Activated CD4-positive, alpha-beta T cell treated with anti-CD3 and anti-CD28 coated beads for 48 hours (primary cell): ENCODE measurements around the gene RUNX2.
A peak's percentile ranks its signal among the peaks of the same experiment; 100 is the strongest.

Experiments used
- DNase-seq: peaks from one replicate; pipeline ENCODE4 v3.0.0-alpha.2; 2020

The RUNX2 gene

DNA sequence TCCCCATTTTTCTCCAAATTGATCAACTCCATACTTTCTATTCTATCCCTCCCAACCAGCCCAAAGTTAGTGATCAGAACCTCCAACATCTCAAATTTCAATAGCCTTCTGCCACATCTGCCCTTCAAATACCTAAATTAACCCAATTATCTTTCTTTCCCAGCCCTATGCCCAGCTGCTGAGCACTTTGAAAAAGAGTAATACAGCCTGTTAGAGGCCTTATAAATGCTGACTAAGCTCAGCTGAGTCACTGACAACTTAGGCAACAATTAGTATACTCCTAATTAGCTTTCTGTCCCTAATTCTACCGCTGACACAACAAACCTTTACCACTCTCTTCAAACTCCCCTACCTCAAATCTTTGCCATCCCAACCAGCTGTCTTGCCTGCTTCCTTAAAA is 23.5 kb downstream of the RUNX2 start:
- DNase-seq = no peak

DNA sequence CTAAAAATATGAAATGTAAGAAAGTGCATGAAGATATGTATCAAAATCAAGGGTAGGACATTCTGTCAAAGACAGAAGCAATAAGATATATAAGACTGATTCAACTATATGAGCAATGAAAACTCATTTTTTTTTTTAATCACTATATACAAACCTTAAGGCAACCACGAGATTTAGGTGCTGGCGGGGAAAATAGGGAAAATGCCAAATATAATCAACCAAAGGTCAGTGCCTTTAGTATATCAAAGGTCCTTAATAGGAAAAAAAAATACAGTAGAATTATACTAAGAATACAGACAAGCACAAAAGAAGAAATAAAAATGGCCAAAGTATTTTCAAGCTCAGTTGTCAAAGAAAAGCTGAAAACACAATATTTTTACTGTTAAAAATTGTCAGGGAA is 25.5 kb downstream of the RUNX2 start:
- no peak for DNase-seq

DNA sequence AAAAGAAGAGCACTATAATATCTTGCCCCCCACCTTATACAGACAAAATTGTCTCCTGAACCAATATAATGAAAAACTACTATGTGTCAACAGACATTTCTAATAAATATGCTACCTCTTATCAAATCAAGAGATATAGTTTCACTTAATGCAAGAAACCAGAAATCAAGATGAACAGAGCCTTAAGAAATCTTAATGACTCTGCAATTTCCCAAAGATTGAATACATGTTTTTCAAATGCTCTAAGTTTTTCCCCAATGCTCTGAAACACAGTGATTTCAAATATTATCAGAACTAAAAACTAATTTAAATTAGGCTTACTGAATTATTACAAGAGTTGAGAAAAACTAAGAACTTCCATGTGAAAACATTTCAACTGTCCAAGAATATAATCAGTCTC is 36.3 kb downstream of the RUNX2 start:
- no peak for DNase-seq

DNA sequence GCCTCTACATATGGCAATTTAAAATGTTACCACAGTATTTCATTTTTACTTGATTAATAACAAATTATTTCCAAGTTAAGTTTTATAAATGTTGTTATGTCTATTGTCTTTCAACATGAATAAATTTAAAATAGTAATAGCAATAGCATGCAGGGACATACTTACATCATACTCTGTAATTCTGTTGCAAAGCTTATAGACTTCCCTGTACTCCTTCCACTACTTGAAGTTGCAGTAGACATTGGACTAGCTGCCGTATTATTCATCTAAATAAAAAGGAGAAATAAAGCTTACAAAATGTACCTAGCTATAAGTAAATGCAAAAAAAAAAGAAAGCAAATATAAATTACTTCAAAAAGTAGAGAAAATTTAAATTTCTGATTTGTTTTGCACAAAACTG is 36.9 kb downstream of the RUNX2 start:
- no peak for DNase-seq

DNA sequence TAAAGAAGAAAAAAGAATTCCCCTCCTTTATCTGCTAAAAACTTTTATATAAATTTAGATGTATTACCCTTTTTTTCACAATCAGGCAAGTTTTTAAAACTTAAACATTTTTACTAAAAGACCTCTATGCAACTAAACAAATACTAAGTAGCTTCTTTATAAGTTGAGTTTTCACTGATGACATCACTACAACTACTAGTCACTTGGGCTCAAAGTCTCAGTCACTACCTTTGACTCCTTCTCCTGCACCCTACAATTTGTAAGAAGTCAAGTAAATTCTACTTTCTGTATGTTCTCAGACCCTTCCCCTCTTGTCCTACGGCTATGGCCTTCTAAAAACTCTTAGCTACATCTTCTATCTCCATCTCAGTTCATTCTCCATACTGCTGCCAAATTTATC is 38.4 kb downstream of the RUNX2 start:
- no peak for DNase-seq

DNA sequence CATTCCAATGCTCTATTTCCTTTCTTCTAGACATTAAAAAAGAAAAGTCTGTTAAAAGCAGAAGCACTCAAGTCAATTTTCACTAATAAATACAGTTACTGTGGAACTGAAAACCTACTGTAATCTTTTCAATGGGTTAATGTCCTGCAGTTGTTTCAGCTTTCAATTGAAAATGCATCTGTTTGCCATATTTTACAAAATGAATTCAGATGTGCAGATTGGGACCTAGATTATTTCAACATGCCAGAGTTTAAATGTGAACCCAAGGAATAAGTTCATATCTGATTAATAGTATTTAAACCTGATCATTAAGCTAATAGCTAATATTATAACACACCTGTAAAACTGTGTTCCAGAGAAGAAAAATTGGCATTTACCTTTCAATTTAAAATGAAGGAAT is 39.9 kb downstream of the RUNX2 start:
- DNase-seq = no peak

DNA sequence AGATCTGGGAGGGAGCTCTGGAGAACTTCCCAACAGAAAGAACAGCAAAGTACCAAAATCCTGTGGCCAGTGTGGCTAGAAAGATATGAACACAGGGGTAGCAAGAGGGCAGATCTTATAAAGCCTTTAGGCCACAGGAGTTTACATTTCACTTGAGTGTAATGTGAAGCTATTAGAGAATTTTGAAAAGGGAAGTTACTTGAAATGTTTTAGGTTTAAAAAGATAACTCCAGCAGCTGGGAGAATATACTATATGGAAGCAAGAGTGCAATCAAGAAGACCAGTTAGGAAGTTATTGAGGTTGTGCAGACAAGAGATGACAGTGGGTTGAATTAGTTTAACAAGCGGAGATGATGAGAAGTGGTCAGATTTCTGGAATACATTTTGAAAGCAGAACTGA is 41.7 kb downstream of the RUNX2 start:
- no peak for DNase-seq

DNA sequence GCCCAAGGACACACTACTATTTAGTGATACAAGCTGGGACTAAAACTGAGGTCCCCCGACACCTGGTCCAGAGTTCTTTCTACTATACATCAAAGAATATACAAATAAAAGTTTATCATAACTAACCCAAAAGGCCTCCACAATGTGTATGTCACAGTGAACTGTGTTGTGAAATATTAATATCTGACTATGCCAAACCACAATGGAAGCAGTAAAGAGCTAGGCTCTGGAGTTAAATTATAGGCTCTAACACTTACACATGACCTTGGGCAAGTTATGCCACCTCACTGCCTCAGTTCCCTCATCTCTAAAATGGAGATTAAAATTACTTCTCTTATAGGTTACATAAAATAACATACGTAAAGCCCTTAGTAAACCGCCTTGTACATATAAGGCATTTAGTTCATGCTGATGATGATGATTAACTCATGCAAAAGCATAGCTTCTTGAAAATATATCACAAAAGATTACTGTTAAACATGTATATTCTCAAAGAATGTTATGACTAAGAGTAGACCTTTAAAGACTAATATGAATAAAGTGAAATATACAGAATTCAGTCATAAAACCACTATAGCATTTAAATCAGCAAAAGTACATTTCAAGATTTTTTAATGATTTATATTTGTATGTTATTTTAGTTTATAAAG is 43.9 kb downstream of the RUNX2 start:
- no peak for DNase-seq

DNA sequence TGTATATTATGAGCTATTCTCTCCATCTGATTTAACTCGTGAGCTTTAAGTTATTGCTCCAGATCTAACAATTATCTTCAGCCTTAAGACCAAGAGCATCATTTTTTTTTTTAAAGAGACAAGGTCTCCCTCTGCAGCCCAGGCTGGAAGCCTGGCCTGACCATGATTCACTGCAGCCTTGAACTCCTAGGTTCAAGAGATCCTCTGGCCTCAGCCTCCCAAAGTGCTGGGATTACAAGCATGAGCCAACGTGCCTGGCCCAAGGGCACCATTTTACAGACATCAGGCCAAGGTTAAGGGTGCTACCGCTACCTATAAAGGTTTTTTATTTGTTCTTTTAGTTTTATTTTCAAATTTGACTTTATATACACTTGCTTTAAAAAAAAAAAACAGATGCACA is 47.3 kb downstream of the RUNX2 start:
- no peak for DNase-seq

DNA sequence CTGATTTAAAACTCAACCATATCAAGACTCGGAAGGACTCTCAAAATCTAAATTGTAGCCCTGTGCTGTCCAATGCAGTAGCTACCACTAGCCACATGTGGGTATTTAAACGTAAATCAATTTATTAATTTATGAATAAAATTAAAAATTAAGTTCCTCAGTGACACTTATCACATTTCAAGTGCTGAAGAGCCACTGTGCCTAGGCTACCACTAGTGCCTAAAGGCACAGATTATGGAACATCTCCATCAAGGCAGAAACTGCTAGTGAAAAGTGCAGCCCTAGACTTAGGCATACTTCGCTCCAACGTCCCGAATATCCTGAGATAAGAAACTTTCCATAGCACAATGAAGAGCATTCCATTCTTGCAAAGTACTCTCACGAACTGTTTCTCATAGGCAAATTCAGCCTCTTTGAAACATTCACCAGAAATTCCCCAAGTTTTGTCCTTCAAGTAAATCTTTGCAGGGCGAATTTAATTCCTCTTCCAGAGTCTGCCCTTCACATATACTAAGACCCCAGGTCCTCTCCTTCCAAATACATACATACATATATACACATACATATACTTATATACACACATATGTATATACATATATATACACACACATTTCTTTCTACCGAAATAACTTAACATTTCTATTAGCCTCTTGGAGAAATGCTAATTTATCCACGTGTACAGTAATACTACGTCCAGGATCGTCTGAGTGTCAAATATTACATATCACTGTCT is 48.3 kb downstream of the RUNX2 start:
- no peak for DNase-seq

DNA sequence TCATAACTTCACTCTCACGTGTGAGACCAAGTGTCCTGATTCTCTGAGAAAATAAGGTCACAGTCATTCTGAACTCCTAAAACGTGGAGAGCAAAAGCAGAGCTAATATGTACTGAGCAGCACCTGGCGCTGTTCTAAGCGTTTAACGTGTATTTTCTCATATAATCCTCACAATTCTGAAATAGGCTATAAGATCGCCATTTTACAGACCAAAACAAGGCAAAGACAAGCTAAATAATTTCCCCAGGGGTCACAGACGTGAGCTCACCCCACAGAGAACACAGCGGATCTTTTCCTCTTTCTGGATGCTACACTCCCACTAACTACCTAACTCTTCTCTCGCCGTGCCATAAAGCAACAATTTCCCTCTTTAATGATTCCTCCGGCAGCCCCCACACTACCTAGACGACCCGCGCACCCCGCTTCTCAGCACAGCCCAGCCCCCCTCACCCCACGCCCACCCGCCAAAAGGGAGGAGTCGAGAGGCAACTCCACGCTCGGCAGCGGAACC is 49.0 kb downstream of the RUNX2 start:
- no peak for DNase-seq

DNA sequence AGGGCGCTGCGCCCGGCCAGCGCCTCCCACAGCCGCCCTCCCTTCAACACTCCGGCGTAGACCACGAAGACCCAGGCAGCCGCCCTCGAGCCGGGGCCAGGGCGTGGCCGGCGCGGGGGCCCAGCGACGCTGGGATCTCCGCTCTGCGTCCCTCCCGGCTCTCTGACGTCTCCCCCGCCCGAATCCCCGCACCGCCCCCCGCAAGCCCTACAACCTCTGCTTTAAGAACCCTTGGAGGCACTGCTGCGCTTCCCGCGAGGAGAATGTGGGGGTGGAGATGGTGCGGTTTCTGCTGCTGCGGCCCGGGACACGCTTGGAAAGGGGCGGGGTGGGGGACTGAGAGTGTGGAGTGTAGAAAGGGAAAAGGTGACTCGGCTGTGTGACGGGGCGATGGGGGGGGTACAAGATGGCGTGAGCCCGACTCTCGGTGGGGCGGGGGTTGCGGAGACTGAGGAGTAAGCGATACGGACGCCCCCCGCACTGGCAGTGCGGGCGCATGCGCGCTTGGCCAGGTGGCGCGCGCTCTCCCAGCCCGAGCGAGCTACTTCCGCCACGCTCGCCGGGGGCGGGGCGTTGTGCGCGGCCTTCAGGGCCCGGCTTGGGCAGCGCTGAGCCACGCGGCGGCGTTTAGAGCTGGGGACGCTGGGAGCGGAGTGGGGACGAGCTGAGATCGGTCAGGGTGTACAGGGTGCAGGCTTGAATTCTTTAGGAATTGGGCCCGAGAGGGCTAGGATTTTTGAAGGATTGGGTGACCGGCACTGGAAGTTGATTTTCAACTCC is 49.6 kb downstream of the RUNX2 start, which contains the start of gene SUPT3H:
TSS of gene SUPT3H (minus strand) at position 381 of the 780 bp plus-strand sequence.
- DNase-seq = peak; percentile 97

DNA sequence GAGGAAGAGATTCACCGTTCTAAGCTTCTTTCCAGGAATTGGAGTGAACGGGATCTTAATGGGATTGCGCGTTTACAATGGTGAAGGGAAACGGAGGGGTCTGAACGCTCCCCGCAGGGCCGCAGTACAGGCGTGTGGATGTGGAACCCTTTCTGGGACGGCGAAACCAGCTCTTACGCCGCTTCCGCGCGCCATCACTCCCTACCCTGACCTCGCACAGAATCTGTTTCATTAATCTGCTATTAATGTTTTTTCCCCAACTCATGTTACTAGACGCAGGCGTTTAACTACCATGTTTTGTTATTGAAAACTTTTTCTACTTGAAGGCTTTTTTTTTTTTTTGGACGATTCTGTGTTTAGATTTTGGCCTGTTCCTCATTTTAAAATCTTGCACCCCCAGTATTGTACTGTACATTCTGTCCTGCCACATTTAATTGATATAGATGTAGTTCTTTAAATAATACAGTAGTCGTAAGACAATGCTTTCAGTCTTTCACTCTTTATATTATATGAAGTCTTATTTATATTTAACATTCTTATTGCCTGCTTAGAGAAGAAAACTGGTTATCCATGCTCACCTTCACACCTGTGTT is 50.3 kb downstream of the RUNX2 start:
- no peak for DNase-seq

DNA sequence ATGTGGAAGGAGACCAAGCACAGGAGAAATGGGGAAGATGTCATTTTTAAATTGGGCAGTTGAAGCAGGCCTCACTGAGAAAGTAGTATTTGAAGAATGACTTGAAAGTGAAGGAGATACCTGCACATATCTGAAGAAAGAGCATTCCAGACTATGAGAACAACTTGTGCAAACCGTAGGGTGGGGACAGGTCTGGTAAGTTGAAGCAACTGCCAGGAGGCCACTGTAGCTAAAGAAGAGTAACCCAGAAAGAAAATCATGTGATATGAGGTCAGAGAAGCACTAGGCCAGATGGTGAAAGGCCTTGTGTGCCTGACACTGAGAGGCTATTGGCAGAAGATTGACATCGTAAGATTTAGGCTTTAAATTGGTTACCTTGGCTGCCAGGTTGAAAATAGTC is 54.3 kb downstream of the RUNX2 start:
- no peak for DNase-seq

DNA sequence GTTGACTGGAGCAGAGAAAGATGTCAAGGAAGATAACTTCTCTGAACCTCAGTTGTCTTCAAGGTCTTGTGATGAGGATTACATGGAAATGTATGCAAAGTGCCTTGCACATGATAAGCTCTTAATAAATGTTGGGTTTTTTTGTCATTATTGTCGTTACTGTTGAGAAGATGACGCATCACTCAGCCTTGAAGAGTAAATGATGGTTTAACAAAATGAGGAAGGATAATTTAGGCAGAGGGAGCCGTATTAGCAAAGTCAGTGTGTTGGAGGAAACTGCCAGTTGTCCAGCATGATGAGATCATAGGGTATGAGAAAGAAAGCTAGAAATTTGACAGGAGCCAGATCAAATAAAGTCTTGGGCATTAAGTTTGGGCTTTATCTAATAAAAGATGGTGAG is 58.4 kb downstream of the RUNX2 start:
- no peak for DNase-seq

DNA sequence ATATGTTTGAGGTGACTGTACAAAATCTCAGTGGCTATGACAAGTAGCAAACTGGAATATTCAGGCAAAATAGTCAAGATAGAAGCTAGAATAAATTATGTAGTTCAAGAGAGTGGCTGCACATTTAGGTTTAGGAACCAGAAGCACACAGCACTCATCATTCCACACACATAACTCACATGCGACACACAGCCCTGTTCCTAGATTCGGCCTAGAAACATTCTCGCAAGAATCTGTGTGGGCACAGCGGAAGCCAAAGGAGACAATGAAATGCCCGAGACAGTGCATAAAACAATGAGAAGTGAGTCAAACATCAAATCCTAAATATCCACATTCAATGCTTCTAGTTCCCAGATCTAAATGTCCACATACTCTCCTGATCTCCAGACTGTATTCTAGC is 59.1 kb downstream of the RUNX2 start:
- DNase-seq = no peak

DNA sequence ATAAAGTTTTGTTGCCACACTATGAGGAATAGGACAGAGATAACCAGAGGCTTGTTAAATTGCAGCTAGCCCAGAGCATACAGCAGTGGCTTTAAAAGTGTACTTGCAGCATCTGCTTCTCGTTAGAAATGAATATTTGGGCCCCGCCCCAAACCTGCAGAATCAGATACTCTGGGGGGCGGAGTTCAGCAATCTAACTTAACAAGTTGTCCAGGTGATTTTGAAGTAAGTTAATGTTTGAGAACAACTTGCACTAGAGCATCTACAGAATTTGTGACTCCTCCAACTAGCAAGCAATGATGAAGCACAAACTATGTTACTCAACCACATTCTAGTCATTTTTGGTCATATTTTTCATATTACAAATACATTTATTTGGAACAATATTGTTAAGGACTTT is 60.2 kb downstream of the RUNX2 start:
- DNase-seq = no peak

DNA sequence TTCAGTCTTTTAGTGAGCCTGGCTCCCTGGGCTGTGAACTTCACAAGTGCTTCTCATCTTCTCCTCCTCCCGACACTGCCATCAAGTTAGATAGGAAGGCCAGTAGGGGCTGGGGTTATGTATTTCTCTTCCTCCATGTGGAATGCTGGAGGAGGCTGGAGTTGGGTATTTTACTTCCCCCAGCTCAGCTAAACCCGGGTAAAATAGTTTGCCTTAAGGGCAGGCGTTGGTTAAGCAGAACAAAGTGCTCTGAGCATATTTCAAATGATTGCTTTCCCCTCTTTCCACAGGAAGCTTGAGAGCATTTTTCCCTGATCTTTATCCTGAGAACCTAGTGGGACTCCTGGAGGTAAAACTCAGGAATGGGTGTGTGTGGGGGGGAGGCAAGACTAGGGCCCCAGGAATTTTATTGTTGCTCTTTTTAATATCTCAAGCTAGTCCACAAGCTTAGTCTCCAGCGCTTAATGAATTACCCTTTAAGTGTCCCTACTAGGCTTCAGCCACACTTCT is 66.5 kb downstream of the RUNX2 start:
- DNase-seq = no peak

DNA sequence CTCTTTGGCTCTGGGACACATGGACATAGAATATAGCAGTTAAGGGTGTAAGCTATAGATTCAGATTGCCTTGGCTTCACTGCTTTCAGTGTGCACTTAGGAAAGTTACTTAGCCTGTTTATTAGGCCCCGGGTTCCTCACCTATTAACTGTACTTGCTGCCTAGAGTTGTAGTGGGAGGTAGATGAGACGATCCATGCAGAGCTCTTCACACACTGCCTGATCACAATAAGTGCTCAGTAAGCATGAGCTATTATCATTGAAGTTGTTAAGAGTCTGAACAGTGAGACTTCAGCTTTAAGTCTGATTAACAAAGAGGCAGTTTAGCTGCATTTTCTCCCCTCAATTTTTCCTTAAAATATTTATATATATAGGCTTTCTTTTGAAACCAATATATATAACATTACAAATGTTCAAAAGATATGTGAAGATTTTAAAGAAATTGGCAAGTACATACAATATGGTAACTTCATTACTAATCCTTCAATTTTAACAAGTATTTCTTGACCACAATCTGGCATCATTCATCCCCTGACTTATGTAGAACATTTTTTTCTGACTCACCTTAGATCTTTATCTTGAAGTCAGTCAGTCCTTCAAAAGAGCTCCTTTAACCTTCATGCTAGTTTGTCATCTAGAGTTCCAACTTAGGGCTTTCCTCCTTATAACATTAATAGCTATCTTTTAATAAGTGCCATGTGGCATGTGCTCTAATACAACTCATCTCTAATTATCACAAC is 70.1 kb downstream of the RUNX2 start:
- no peak for DNase-seq

DNA sequence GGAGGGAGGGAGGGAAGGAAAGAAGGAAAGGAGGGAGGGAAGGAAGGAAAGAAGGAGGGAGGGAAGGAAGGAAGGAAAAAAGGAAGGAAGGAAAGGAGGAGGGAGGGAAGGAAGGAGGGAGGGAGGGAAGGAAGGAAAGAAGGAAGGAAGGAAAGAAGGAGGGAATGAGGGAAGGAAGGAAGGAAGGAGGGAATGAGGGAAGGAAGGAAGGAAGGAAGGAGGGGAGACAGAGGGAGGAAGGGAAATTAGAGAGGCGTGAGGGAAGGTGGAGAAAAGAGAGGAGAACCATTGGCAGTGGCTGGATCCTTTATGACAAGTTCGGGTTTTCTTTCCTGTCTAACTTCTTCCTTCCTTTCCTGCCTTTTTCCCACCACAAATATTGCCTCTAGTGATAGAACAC is 71.9 kb downstream of the RUNX2 start:
- no peak for DNase-seq

DNA sequence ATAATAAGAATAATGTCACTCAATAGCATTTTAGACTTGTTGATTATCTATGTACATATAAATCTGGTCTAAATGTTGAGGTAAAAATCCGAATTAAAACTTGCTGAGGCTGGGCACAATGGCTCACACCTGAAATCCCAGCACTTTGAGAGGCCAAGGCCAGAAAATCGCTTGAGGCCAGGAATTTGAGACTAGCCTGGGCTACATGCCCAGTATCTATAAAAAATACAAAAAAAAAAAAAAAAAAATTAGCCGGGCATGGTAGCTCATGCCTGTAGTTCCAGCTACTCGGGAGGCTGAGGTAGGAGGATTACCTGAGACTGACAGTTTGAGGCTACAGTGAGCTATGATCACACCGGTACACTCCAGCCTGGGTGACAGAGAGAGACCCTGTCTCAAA is 83.8 kb downstream of the RUNX2 start:
- no peak for DNase-seq

DNA sequence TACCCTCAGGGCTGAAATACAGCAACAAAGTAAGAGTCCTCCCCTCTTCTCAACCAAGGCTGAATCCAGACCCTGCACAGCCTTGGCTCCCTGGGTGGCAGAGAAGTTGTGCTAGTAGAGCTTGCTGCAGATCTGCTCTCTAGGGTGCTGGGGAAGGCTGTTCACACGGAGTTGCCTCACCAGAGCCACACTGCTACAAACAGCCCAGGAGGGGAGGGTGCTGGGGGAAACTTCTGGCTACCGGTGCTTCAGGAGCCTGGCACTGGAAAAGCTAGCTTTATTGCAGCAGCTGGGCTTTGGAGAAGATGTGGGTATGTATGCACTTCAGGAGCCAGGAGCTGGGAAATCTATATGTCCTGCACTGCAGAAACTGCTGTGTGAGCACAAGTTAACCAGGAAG is 87.2 kb downstream of the RUNX2 start:
- DNase-seq = peak; percentile 12
